Neural progenitor cell (in vitro differentiated cells): ENCODE measurements around the gene EPHB4.

Experiments used
- CTCF ChIP-seq: fragments of 200-600 bp; sonication (generic); IDR thresholded peaks from 2 replicates; pipeline ENCODE4 v1.5.1; 2017; ENCODE audit warnings: antibody characterized with exemption, mild to moderate bottlenecking
- EZH2 ChIP-seq: fragments of 200-600 bp; sonication (generic); IDR thresholded peaks from 2 replicates; pipeline ENCODE4 v1.6.1; 2017; ENCODE audit warnings: antibody characterized with exemption, mild to moderate bottlenecking, moderate library complexity
- EZH2phosphoT487 ChIP-seq: fragments of 200-600 bp; sonication (generic); IDR thresholded peaks from 2 replicates; pipeline ENCODE4 v1.6.1; 2017; ENCODE audit warnings: antibody characterized with exemption

- TF ChIP-seq EZH2 (no peak), CTCF (no peak), EZH2phosphoT487 (no peak)
These were observed 33.3 kb downstream of the EPHB4 start for GRCh38 chr7:100793806-100794660.
